Muscle of arm (tissue), 12 donors: Measurements from ENCODE around the gene SUPT3H. TPM values are rescaled to one million over a fixed set of nuclear protein-coding genes. Genes with fewer than 3 reads are reported as not detected.
"Not testable (repeated sequence)": the region's sequence is repeated elsewhere in the genome, so short reads cannot be mapped to it uniquely, and the experiment has no call there.

Source experiments
- DNase-seq: peaks from one replicate; pipeline ENCODE4 v3.0.0-alpha.2; 2013
- polyA plus RNA-seq, 12 donors: library from polyadenylated mRNA; unstranded; fragments of 120-200 nt; gene quantifications; one replicate each; pipeline ENCODE4 v1.2.1, GENCODE V29; 2013; ENCODE audit not compliant: insufficient read length in 12 of 12

SUPT3H gene
- polyA plus RNA-seq, 12 donors = 9.8 to 12.7 (median 11.8) TPM; not detected in 2

DNA sequence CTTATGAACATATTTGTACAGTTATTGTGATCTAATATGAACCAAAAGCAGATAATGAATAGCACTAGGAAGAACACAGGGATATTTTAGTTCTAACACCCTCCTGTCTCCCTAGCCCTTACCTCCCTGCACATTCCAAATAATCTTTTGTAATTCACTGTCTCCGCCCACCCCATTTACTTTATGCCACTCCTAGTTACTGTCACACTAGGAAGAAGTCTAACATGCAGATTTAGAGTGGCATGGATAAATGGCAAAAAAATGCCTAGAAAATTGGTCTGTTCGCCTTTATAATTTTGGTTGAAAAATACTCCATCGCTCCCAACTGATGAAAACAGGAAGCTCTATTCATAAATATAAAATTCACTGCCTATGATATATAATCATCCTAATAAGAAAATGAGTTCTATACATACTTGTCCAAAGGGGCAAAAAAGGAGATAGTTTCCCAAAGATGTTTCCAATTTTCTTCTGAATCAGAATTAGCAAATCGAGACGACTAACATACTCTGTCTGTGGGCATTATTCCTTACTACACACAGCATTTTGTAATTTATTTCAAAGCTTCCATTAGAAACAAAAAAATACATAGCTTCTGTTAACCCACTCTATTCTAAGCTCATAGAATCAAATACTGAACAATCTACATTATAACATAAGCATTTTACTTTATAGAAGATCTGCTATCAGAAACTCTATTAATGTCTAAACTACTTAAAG, 50.9 kb downstream of the SUPT3H start:
- DNase-seq = no peak

DNA sequence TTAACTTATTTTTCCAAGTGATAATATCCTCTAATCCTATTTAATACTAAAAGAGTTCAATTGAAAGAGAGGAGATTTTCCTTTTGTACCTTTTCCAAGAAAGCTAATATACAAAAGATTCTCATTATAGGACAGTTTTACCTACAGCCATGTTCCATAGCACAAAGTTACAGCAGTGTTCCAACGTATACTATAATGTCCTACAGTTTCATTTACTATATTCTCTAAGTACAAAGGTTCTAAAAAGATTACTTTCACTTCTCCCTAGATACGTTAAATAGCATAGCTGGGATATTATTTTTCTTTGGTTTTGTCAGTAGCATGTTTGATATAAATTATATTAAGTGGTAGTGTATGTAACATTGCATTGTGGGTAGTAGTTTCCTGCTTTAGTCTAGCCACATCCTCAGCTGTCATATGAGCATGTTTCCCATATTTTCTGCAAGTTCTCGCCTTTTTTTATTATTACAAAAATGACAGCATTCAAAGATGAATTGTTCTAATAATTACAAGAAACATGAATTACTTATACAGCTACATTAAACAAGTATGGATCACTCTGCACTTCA, 54.0 kb downstream of the SUPT3H start:
- DNase-seq = no peak

DNA sequence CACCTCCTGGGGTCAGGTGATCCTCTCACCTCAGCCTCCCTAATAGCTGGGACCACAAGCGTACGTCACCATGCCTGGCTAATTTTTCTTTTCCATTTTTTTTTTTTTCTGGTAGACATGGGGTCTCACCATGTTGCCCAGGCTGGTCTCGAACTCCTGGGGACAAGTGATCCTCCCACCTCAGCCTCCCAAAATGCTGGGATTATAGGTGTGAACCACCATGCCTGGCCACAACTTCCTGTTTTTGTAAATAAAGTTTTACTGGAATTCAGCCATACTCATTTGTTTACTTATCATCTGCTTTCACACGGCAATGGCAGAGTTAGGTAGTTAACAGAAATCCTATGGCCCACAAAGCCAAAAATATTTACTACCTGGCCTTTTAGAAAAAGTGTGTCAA, 57.4 kb downstream of the SUPT3H start:
- no peak for DNase-seq

DNA sequence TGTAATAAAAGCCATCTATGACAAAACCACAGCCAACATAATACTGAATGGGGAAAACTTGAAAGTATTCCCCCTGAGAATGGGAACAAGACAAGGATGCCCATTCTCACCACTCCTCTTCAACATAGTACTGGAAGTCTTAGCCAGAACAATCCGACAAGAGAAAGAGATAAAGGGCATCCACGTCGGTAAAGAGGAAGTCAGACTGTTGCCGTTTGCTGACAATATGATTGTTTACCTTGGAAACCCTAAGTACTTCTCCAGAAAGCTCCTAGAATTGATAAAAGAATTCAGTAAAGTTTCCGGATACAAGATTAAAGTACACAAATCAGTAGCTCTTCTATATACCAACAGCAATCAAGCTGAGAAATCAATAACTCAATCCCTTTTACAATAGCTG, 63.6 kb downstream of the SUPT3H start:
- no peak for DNase-seq

DNA sequence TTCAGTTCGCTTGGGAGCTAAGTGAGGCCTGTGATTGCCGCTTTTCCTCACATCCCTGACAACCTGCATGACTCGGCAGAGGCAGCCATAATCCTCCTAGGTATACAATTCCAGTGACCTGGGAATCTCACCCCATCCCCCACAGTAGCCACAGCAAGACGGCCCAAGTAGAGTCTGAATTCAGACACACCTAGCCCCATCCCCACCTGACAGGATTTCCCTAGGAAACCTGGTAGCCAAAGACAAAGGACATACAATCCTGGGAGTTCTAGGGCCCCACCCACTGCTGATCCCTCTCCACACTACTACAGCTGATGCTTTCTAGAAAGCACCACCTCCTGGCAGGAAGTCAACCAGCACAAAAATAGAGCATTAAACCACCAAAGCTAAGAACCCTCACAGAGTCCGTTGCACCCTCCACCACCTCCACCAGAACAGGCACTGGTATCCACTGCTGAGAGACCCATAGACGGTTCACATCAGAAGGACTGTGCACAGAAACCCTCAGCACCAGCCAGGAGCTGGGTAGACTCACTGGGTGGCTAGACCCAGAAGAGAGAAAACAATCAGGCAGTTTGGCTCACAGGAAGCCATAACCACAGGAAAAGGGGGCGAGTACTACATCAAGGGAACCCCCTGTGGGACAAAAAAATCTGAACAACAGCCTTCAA, 67.5 kb downstream of the SUPT3H start:
- DNase-seq = no peak

DNA sequence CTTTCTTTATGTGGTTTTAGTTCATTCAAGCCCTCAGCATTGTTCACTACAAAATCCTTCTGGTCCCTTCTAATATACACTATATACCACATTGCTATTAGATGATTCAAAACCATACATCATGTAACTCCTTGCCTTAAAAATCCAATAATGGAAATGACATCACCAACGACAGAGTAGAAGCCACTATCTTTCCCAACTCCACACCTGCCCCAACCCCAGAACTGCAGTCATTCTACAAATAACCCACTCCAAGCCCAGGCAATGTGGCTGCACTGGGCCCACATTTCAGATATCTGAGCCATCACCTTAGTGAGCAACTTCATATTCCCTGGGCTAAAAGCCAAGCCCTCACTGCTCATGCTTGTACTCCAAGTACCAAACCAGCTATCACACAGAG, 72.2 kb downstream of the SUPT3H start:
- no peak for DNase-seq

DNA sequence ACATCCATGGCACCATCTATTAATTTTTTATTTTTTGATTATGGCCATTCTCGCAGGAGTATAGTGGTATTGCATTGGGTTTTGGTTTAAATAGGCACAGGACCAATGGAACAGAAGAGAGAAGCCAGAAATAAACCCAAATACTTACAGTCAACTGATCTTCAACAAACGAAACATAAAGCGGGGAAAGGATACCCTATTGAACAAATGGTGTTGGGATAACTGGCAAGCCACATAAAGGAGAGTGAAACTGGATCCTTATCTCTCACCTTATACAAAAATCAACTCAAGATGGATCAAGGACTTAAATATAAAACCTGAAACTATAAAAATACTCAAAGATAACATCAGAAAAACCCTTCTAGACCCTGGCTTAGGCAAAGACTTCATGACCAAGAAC, 74.9 kb downstream of the SUPT3H start:
- DNase-seq = no peak

DNA sequence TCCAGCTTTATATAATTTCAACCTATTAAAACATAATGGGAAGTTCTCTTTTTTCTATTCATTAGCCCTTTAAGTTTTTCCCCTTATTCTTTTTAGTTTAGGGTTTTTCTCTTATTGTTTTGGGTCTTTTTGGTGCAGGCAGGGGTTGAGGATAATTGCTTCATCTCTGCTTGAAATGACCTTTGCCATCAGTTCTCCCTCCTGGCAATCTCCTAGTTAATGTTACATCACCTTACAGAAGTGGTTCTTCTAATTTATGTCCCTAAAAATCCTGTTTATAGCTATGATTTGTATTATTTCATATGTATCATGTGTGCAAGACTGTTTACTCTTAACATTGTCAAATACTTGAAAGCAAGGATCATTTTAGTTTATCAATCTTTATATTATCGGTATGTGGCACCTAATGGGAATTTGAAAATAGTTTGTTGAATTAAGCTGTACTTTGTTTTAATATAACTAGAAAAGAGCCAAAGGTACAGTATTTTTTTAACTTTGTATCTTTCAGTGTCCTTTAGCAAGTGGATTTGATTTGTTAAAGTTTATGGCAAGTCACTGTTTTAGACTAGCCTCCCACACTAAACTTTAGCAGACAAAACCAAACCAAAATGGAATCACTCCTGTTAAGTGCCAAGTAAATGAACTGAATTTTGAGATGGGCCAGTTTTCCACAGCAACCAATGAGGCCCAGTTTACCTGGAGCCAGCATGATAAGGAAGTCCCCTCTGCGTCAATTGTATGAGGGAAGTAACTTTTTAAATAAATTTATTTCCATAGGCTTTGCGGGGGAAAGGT, 76.2 kb downstream of the SUPT3H start:
- no peak for DNase-seq

DNA sequence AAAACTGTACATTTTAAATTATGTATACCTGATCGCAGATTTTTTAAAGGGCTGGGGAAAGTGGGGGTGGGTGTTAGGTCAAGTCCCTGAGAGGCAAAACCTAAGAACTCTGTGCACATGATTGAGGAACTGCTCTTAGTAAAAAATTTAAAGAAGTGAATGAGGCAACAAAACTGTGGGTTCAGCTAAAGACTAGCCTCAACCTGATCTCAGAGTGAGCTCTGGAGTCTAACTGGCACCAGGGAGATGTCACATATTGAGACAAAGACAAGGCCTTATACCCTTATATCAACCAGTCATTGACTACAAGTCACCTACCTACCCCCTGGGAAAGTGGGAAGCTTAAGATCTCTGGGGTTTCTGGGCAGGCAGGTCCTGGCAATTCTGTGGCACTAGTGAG, 77.0 kb downstream of the SUPT3H start:
- DNase-seq = no peak

DNA sequence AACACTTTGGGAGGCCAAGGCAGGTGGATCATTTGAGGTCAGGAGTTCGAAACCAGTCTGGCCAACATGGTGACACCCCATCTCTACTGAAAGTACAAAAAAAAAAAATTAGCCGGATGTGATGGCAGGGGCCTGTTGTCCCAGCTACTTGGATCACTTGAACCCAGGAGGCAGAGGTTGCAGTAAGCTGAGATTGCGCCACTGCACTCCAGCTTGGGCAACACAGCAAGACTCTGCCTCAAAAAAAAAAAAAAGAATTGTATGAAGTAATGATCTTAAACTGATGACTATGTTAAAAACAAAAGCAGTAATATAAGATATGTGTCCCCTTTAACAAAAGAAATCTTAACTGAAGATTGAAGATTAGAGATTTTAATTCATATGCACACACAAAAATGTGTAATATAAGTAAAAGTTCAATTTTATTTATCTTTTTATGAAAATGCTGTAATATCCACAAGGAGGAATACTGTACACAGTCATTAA, 78.6 kb downstream of the SUPT3H start:
- DNase-seq = no peak

DNA sequence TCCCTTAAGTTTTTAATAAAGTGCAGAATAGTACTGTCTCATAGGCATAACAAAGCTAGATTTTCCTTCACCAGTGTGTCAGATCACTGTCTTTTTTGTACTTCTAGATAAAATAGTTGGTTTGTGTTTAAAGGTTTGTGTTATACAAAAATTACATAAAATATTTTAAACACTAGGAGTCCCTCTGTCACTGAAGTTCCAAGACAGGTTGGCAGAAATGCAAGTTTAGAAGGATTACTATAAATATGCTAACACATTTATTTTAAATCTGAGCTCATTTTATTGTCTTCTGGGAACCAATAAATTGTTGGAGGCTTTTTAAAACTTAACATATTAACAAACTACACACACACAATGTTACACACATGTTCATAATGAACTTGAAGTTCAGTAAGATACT, 80.4 kb downstream of the SUPT3H start:
- DNase-seq = peak; percentile 4

DNA sequence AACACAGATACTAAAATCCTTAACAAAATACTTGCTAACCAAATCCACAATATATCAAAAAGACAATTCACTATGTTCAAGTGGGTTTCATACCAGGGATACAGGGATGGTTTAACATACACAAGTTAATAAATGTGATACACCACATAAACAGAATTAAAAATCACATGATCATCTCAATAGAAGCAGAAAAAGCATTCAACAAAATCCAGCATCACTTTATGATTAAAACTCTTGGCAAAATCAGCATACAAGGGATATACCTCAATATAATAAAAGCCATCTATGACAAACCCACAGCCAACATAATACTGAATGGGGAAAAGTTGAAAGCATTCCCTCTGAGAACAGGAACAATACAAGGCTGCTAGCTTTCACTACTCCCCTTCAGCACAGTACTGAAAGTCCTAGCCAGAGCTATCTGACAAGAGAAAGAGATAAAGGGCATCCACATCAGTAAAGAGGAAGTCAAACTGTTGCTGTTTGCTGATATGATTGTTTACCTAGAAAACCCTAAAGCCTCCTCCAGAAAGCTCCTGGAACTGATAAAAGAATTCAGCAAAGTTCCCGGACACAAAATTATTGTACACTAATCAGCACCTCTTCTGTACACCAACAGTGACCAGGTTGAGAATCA, 83.6 kb downstream of the SUPT3H start:
- not testable (repeated sequence) for DNase-seq

DNA sequence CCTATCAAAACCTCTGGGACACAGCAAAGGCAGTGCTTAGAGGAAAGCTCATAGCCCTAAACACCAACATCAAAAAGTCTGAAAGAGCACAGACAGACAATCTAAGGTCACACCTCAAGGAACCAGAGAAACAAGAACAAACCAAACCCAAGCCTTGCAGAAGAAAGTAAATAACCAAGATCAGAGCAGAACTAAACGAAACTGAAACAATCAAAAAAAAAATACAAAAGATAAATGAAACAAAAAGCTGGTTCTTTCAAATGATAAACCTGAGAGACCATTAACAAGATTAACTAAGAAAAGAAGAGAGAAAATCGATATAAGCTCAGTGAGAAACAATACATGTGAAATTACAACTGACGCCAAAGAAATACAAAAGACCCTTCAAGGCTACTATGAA, 84.4 kb downstream of the SUPT3H start:
- DNase-seq = no peak

DNA sequence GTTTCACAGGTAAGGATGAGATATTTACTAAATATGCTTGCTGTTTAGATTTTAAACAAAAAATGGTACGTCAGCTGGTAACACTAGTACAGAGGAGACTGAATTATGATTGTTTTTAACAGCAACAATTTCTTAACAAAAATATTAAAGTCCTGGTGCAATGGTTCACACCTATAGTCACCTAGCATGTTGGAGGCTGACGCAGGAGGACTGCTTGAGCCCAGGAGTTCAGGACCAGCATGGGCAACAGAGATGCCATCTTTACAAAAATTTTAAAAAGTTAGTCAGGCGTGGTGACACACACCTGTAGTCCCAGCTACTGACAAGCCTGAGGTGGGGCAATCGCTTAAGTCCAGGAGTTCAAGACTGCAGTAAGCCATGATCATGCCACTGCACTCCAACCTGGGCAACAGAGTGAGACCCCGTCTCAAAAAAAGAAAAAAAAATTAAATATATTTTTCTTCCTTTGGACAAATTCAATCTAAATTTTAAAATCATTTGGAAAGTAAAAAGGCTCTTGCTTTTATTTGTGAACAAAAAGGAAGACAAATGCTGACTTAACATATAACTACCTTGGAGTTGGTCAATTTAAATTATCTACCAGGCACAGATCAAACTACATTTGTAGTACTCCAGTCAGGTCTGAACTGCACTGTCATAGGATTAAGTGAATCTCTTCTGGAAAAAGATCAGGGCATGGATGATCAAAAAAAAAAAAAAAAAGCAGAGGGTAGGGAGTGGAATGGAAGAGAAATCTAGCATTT, 87.8 kb downstream of the SUPT3H start:
- no peak for DNase-seq

DNA sequence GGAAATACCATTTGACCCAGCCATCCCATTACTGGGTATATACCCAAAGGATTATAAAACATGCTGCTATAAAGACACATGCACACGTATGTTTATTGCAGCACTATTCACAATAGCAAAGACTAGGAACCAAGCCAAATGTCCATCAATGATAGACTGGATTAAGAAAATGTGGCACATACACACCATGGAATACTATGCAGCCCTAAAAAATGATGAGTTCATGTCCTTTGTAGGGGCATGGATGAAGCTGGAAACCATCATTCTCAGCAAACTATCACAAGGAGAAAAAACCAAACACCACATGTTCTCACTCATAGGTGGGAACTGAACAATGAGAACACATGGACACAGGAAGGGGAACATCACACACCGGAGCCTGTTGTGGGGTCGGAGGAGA, 91.0 kb downstream of the SUPT3H start:
- DNase-seq = not testable (repeated sequence)

DNA sequence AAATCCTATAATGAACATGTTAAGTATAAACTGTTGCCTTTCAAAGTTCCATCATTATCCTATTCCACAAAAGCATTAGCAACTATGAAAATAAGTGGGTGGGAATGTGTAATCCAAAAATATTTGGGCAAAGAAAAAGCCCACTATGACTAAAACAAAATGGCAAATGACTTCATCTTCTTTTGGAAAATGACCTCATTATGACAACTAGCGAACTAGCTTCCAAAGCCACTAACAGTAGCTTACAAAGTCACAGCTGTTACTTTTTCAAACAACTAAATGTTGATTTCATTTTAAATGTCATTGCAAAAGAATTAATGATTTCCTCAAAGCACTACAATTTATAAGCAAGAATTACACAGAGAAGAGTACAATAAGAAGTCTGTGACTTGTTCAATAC, 99.4 kb downstream of the SUPT3H start:
- no peak for DNase-seq

DNA sequence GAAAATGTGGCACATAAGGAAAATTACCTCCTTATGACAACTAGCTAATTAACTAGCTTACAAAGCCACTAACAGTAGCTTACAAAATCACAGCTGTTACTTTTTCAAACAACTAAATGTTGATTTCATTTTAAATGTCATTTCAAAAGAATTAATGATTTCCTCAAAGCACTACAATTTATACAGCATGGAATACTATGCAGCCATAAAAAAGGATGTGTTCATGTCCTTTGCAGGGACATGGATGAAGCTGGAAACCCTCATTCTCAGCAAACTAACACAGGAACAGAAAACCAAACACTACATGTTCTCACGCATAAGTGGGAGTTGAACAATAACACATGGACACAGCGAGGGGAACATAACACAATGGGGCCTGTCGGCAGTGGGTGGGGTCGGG, 100.0 kb downstream of the SUPT3H start:
- not testable (repeated sequence) for DNase-seq

DNA sequence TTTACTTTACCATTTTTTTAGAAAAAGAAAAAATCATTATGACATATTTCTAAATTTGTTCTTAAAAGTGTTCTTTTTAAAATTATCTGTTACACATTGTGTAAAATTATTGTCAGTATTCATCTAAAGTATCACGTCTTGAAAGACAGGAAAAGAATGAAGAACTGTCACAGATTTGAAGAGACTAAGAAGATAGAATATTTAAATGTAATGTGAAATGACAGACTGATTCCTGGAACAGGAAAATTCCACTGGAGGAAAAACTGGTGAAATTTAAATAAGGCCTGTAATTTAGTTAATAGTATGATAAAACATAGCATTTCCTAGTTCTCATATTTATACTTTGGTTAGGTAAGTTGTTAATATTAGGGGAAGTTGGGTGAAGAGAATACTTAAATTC, 102.4 kb downstream of the SUPT3H start:
- DNase-seq = no peak

DNA sequence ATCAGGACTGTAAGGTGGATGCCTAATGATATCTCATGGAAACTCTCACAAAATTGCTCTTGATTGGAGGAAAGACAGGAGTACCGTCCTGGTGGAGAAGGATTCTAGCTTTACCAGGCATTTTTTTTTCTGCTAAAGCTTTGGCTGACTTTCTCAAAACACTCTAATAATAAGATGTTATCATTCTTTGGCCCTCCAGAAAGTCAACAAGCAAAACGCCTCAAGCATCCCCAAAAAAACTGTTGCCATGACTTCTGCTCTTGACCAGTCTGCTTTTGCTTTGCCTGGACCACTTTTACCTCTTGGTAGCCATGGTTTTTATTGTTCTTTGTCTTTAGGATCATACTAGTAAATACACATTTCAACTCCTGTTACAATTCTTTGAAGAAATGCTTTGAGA, 105.1 kb downstream of the SUPT3H start:
- no peak for DNase-seq

DNA sequence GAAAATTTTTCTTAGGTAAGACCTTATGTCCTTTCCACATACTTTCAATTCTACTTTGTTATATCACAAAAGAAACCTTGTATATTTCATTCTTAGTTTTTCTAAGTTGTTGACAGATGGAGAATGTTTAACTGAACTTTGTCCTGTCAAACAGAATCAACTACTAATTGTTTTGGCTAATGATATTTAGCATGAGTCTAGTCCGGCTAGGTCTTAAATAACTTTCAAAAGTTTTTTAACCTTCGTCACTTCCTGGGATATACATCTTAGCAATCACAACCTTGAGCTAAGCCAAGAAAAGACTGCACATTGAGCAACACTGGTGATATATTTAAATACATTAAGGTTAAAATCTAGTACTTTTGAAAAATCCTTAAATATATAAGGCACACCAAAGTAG, 112.5 kb downstream of the SUPT3H start:
- DNase-seq = no peak

DNA sequence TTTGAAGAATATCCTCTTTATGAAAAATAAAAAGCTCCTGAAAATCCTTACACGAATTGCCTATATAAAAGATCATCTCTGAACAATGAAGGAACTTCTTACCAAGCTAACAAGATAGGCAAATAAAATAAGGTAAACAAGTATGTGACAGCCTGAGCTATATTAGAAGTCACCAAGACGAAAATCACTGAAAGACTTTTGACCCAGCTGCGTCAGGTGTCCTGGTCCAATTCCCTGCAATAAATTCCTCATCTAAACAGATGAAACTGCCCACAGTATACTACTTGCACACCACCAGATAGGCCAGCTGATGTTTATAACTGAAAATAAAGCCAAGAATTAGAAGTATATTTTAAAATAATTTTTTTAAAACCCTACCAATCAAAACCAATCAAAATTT, 117.0 kb downstream of the SUPT3H start:
- DNase-seq = no peak
